Activated CD4-positive, alpha-beta memory T cell treated with anti-CD3 and anti-CD28 coated beads for 36 hours (primary cell): ENCODE measurements around the gene GNAI2. TPM values are rescaled to one million over a fixed set of nuclear protein-coding genes. Genes with fewer than 3 reads are reported as not detected.
A peak's percentile ranks its signal among the peaks of the same experiment; 100 is the strongest.
"Not testable (repeated sequence)": the region's sequence is repeated elsewhere in the genome, so short reads cannot be mapped to it uniquely, and the experiment has no call there.

Source experiments
- CTCF ChIA-PET: fragments of 350-600 bp; sonication (Branson Sonifier 250); formaldehyde crosslinking; loops from one replicate; lab custom pipeline; 2021; ENCODE audit warnings: antibody characterized with exemption, inconsistent platforms; lab: Charles Lee
- POLR2A ChIA-PET: fragments of 350-600 bp; sonication (Branson Sonifier 250); formaldehyde crosslinking; loops from one replicate; lab custom pipeline; 2021; ENCODE audit warnings: antibody characterized with exemption; lab: Charles Lee
- DNase-seq: peaks from one replicate; pipeline ENCODE4 v3.0.0-alpha.2; 2020
- H3K27ac Mint-ChIP-seq: one replicate; pipeline ENCODE4 v1.8.0; 2021; ENCODE audit warnings: mixed read lengths
- H3K27me3 Mint-ChIP-seq: one replicate; pipeline ENCODE4 v1.8.0; 2021; ENCODE audit warnings: mixed read lengths
- H3K36me3 Mint-ChIP-seq: one replicate; pipeline ENCODE4 v1.8.0; 2021; ENCODE audit warnings: mixed read lengths
- H3K4me1 Mint-ChIP-seq: one replicate; pipeline ENCODE4 v1.8.0; 2021; ENCODE audit warnings: low read depth, mixed read lengths
- H3K4me3 Mint-ChIP-seq: one replicate; pipeline ENCODE4 v1.8.0; 2021; ENCODE audit warnings: mild to moderate bottlenecking, mixed read lengths
- H3K9me3 Mint-ChIP-seq: one replicate; pipeline ENCODE4 v1.8.0; 2021; ENCODE audit warnings: mixed read lengths
- intact Hi-C: fragments of 100-400 bp; cut with micrococcal nuclease; formaldehyde crosslinking; loops from one replicate; pipeline ENCODE4 v1.15.1; 2023
- total RNA-seq, 2 experiments: library from RNA; stranded (reverse); gene quantifications; one replicate each; pipeline ENCODE4 v1.2.3, GENCODE V29; 2021

Gene GNAI2
- total RNA-seq, 2 experiments from 2014 or later = 346 to 349 TPM

DNA sequence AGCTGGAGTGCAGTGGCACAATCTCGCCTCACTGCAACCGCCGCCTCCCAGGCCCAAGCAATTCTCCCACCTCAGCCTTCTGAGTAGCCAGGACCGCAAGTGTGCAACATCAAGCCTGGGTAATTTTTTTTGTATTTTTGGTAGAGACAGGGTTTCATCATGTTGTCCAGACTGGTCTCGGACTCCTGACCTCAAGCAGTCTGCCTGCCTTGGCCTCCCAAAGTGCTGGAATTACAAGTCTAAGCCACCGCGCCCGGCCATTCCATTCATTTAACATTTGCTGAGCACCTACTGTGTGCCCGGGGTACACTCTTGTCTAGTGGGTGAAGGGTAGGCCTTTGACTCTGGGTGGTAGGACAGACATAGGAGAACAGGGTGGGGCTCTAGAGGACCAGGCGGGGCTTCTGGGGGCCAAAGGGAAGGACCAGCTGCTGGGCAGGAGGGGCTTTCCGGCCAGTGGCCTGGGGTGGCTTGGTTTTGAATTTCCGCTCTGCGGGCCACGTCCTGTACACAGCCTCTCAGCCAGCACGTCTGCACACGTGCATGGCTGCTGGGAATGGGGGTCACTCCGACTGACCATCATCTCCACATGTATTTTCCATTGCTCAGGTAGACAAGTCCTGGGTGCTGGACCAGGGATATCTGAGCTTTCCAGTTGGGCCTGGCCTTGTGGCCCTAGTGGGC lies 28.5 kb upstream of the GNAI2 start:
- H3K9me3 Mint-ChIP-seq = no peaks in the 10 kb centered on the region
- ChIA-PET CTCF (interaction anchor here (0.7 to 10.8 kb wide), 3 partner anchors 15 to 19 kb away, joined by 3 to 79 read pairs (median 4); partner anchors contain the start of gene GNAT1), POLR2A (no interaction called here)
- peaks cover 34% of the 10 kb centered on the region for H3K27me3 Mint-ChIP-seq
- no peak for DNase-seq
- peaks cover 2% of the 10 kb centered on the region for H3K4me1 Mint-ChIP-seq
- no peak overlapping the region for H3K27ac Mint-ChIP-seq
- intact Hi-C loops = no loop called here
- no peaks in the 10 kb centered on the region for H3K36me3 Mint-ChIP-seq
- H3K4me3 Mint-ChIP-seq = no peak overlapping the region

- intact Hi-C loops = no loop called here
- H3K27ac Mint-ChIP-seq = no peak overlapping the region
- no peaks in the 10 kb centered on the region for H3K36me3 Mint-ChIP-seq
- ChIA-PET CTCF (interaction anchor here (0.8 to 10.8 kb wide), 2 partner anchors 16 to 38 kb away, joined by 3 to 79 read pairs; partner anchors contain the start of gene GNAT1), POLR2A (no interaction called here)
- DNase-seq = no peak
- peaks cover 2% of the 10 kb centered on the region for H3K4me1 Mint-ChIP-seq
- no peak overlapping the region for H3K4me3 Mint-ChIP-seq
- H3K9me3 Mint-ChIP-seq = no peaks in the 10 kb centered on the region
- H3K27me3 Mint-ChIP-seq = peaks cover 22% of the 10 kb centered on the region
These were observed 27.2 kb upstream of the GNAI2 start for GRCh38 chr3:50208677-50209344.

- ChIA-PET CTCF (interaction anchor here (1.0 to 10.8 kb wide), 2 partner anchors 16 to 18 kb away, joined by 3 to 79 read pairs; partner anchors contain the start of gene GNAT1), POLR2A (no interaction called here)
- no peaks in the 10 kb centered on the region for H3K9me3 Mint-ChIP-seq
- intact Hi-C loops = no loop called here
- no peaks in the 10 kb centered on the region for H3K36me3 Mint-ChIP-seq
- DNase-seq = no peak
- H3K27ac Mint-ChIP-seq = no peak overlapping the region
- peaks cover 15% of the 10 kb centered on the region for H3K27me3 Mint-ChIP-seq
- H3K4me3 Mint-ChIP-seq = no peak overlapping the region
- no peaks in the 10 kb centered on the region for H3K4me1 Mint-ChIP-seq
These were observed 25.9 kb upstream of the GNAI2 start for GRCh38 chr3:50210176-50210509.

DNA sequence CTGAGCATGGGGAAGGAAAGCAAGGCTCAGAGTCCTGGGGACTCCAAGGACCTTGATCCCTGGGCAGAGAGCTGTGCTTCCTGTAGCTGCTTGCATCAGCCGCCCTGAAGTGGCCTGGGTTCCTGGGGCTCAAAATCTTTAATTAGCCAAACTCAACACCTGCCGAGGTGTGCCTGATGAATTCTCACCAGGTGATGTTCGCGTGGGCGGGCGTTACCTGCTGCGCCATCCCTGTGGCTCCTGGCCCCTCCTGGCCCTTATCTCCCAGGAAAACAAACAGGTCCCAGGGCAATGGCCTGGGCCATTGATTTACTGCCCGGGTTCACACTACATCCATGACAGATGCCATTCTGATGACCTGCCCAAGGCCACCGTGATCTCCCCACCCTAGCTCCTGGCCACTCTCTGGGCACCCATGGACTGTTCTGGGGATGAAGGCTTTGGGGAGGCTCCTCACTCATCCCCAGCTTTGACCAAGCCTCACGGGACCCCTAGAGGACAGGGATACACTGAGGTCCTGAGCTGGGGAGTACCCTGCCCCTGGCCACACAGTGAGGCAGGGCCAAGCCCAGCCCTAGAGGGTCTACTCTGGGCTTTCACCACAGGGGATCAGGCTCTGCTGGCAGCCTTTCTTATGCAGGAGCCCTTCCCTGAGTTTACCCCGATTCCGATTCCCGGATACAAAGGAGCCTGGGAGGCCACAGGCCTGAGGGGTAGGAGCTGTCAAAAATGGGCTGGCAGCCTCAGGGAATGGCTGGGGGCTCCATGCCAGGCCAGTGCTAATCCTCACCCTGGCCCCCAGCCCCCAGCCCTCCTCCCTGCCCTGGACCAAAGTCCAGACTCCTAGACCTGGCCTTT lies 25.3 kb upstream of the GNAI2 start:
- no peaks in the 10 kb centered on the region for H3K4me1 Mint-ChIP-seq
- POLR2A ChIA-PET = no interaction called here
- no peak for DNase-seq
- H3K27ac Mint-ChIP-seq = no peak overlapping the region
- no peaks in the 10 kb centered on the region for H3K36me3 Mint-ChIP-seq
- H3K9me3 Mint-ChIP-seq = no peaks in the 10 kb centered on the region
- CTCF ChIA-PET = interaction anchor here (1.0 to 10.8 kb wide), 2 partner anchors 15 to 18 kb away, joined by 3 to 79 read pairs; partner anchors contain the start of gene GNAT1
- intact Hi-C loops = no loop called here
- no peak overlapping the region for H3K4me3 Mint-ChIP-seq
- H3K27me3 Mint-ChIP-seq = peaks cover 12% of the 10 kb centered on the region

DNA sequence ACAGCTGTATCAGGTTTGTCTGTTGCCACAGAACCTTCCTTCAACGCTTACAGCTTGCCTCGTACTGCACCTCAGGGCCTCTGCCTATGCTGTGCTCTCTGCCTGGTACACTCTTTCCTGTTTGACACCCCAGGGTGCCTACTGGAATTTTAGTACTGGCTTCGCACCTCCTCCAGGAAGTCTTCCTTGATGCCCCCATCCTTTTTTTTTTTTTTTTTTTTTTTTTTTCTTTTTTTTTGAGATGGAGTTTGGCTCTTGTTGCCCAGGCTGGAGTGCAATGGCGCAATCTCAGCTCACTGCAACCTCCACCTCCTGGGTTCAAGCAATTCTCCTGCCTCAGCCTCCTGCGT lies 24.7 kb upstream of the GNAI2 start:
- POLR2A ChIA-PET = not testable (repeated sequence)
- CTCF ChIA-PET = interaction anchor here (10.8 kb wide), 1 partner anchor 19 kb away, joined by 79 read pairs; the partner anchor contains the start of gene GNAT1

DNA sequence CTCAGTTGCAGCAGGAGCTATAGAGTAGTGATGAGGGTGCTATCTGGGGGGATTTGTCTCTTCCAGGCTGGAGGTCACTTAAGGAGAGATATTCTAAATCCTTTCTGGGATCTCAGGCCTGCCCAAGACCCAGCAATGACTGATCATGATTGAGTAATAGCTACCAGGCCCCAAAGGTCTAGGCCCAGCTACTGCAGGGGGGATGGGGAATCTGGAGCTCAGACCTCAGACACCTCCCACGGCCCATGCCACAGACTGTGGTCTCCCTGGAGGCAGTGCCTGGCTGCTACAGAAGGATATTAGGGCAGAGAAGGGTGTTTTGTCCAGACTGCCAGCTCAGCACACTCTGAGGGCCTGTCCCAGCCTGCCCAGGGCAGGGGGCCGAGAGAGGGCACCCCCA lies 24.1 kb upstream of the GNAI2 start:
- peak; percentile 53 for DNase-seq
- Mint-ChIP-seq H3K36me3 (no peaks in the 10 kb centered on the region), H3K27me3 (peaks cover 4% of the 10 kb centered on the region), H3K9me3 (no peaks in the 10 kb centered on the region), H3K4me3 (no peak overlapping the region), H3K27ac (no peak overlapping the region), H3K4me1 (no peaks in the 10 kb centered on the region)
- ChIA-PET CTCF (interaction anchor here (10.8 kb wide), 1 partner anchor 19 kb away, joined by 79 read pairs; the partner anchor contains the start of gene GNAT1), POLR2A (interaction anchor here (0.5 kb wide), 1 partner anchor 215 kb away, joined by 3 read pairs; no protein-coding TSS in a partner anchor)
- intact Hi-C loops = no loop called here

More for the DNA sequence above, 24.7 kb upstream of the GNAI2 start:
- H3K27me3 Mint-ChIP-seq, DNase-seq, H3K4me3 Mint-ChIP-seq, H3K4me1 Mint-ChIP-seq, H3K9me3 Mint-ChIP-seq, intact Hi-C loops, H3K36me3 Mint-ChIP-seq, H3K27ac Mint-ChIP-seq: not testable (repeated sequence)

GRCh38 chr3:50212502-50212901 lies 23.5 kb upstream of the GNAI2 start:
- Mint-ChIP-seq H3K4me3 (no peak overlapping the region), H3K4me1 (no peaks in the 10 kb centered on the region), H3K36me3 (no peaks in the 10 kb centered on the region), H3K9me3 (no peaks in the 10 kb centered on the region), H3K27ac (no peak overlapping the region), H3K27me3 (peaks cover 3% of the 10 kb centered on the region)
- CTCF ChIA-PET = interaction anchor here (10.8 kb wide), 1 partner anchor 20 kb away, joined by 79 read pairs; the partner anchor contains the start of gene GNAT1
- POLR2A ChIA-PET = no interaction called here
- DNase-seq = no peak
- intact Hi-C loops = no loop called here

- H3K9me3 Mint-ChIP-seq = no peaks in the 10 kb centered on the region
- ChIA-PET CTCF (interaction anchor here (1.3 kb wide), 1 partner anchor 10 kb away, joined by 4 read pairs; no protein-coding TSS in a partner anchor), POLR2A (no interaction called here)
- H3K4me3 Mint-ChIP-seq = no peak overlapping the region
- no peak for DNase-seq
- no peak overlapping the region for H3K27ac Mint-ChIP-seq
- H3K36me3 Mint-ChIP-seq = no peaks in the 10 kb centered on the region
- intact Hi-C loops = no loop called here
- H3K27me3 Mint-ChIP-seq = no peaks in the 10 kb centered on the region
- H3K4me1 Mint-ChIP-seq = no peaks in the 10 kb centered on the region
These were observed 23.0 kb upstream of the GNAI2 start for GRCh38 chr3:50212971-50213370.

DNA sequence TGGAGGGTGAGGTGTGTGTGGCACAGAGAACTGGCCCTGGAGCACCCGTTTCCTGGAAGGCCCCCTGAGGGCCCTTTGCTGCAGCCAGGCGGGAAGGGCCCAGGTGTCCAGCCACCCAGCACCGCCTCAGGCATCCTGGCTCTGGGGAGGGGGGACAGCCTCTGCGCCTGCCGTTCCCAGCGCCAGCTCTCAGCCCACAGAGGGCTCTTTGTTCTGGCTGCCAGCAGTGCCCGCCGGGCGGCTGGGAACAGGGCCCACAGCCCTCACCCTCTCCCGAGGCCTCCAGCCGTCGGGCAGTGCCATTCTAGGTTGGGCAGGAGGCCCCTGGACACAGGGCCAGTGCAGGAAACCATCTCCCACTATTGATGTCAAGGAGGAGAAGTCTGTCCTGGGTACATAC lies 22.6 kb upstream of the GNAI2 start:
- Mint-ChIP-seq H3K27ac (no peak overlapping the region), H3K4me3 (no peak overlapping the region), H3K27me3 (no peaks in the 10 kb centered on the region), H3K9me3 (no peaks in the 10 kb centered on the region), H3K36me3 (no peaks in the 10 kb centered on the region), H3K4me1 (no peaks in the 10 kb centered on the region)
- ChIA-PET CTCF (interaction anchor here (1.3 kb wide), 1 partner anchor 11 kb away, joined by 4 read pairs; no protein-coding TSS in a partner anchor), POLR2A (no interaction called here)
- no peak for DNase-seq
- intact Hi-C loops = no loop called here

GRCh38 chr3:50214824-50215223 lies 21.2 kb upstream of the GNAI2 start:
- H3K27me3 Mint-ChIP-seq = no peaks in the 10 kb centered on the region
- no peak for DNase-seq
- H3K36me3 Mint-ChIP-seq = no peaks in the 10 kb centered on the region
- no peaks in the 10 kb centered on the region for H3K4me1 Mint-ChIP-seq
- no peak overlapping the region for H3K4me3 Mint-ChIP-seq
- H3K27ac Mint-ChIP-seq = no peak overlapping the region
- intact Hi-C loops = no loop called here
- no peaks in the 10 kb centered on the region for H3K9me3 Mint-ChIP-seq
- ChIA-PET CTCF (interaction anchor here (1.6 to 8.9 kb wide), 3 partner anchors 11 to 32 kb away, joined by 4 to 68 read pairs (median 9); no protein-coding TSS in a partner anchor), POLR2A (no interaction called here)

DNA sequence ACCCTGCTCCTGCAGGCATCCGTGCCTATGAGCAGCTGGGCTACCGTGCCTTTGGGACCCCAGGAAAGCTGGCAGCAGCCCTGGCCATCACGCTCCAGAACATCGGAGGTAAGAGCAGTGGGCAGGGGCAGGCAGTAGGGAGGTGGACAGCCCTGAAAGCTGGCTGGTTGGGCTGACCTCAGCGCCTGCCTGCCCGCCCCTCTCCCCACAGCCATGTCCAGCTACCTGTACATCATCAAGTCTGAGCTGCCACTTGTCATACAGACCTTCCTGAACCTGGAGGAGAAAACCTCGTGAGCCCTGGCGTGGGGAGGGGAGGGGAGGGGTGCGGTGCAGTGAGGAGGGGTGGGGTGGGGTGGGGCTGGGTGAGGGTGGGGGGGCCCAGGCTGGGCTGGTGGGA lies 20.5 kb upstream of the GNAI2 start:
- H3K36me3 Mint-ChIP-seq = no peaks in the 10 kb centered on the region
- H3K4me1 Mint-ChIP-seq = no peaks in the 10 kb centered on the region
- ChIA-PET POLR2A (no interaction called here), CTCF (interaction anchor here (1.6 to 8.9 kb wide), 3 partner anchors 10 to 31 kb away, joined by 4 to 68 read pairs (median 9); no protein-coding TSS in a partner anchor)
- H3K4me3 Mint-ChIP-seq = no peak overlapping the region
- H3K9me3 Mint-ChIP-seq = no peaks in the 10 kb centered on the region
- intact Hi-C loops = no loop called here
- no peak overlapping the region for H3K27ac Mint-ChIP-seq
- no peaks in the 10 kb centered on the region for H3K27me3 Mint-ChIP-seq
- no peak for DNase-seq
